Lower lobe of right lung (tissue), 2 donors: ENCODE data around the gene GLI2. TPM values are rescaled to one million over a fixed set of nuclear protein-coding genes. Genes with fewer than 3 reads are reported as not detected.

Experiments
- ATAC-seq, 2 donors: fragments of 200-7000 bp; cut with Tn5 transposase; one replicate each; pipeline ENCODE4 v1.9.1; 2020 to 2022; ENCODE audit warnings: mild to moderate bottlenecking in 2 of 2, moderate library complexity in 2 of 2
- DNase-seq: peaks from one replicate; pipeline ENCODE4 v3.0.0-alpha.2; 2020
- H3K27ac ChIP-seq: fragments of 200-600 bp; one replicate; pipeline ENCODE4 v1.8.0; 2022
- H3K27me3 ChIP-seq: fragments of 200-600 bp; one replicate; pipeline ENCODE4 v1.8.0; 2022; ENCODE audit warnings: low read depth
- H3K36me3 ChIP-seq: fragments of 200-600 bp; one replicate; pipeline ENCODE4 v1.8.0; 2022; ENCODE audit warnings: mild to moderate bottlenecking
- H3K4me1 ChIP-seq: fragments of 200-600 bp; one replicate; pipeline ENCODE4 v1.8.0; 2022
- H3K4me3 ChIP-seq: fragments of 200-600 bp; one replicate; pipeline ENCODE4 v1.8.0; 2022; ENCODE audit warnings: mild to moderate bottlenecking
- H3K9me3 ChIP-seq: fragments of 200-600 bp; one replicate; pipeline ENCODE4 v1.8.0; 2022
- CTCF ChIP-seq: fragments of 200-600 bp; IDR thresholded peaks from one replicate; pipeline ENCODE4 v1.8.0; 2022; ENCODE audit warnings: antibody characterized with exemption, mild to moderate bottlenecking
- intact Hi-C: fragments of 100-400 bp; cut with DNase I; formaldehyde crosslinking; loops from one replicate; pipeline ENCODE4 v1.11.0; 2022
- total RNA-seq: library from RNA; stranded (reverse); fragmentation: NEBNext Ultra II Directional; extraction: Animal tissue kit (Norgen Biotek cat#: 25700); gene quantifications from one replicate; pipeline ENCODE4 v1.2.1, GENCODE V29; 2021
- donor health status: DM: no; HTN: yes; CAD: no; lungs with severe emphysema.

Gene GLI2
- total RNA-seq, 1 donor from 2014 or later: 3.3 TPM

GRCh38 chr2:120710256-120710655, 25.4 kb upstream of the GLI2 start:
- H3K36me3 ChIP-seq: no peaks in the 10 kb centered on the region
- no peak overlapping the region for H3K4me3 ChIP-seq
- no peaks in the 10 kb centered on the region for H3K4me1 ChIP-seq
- DNase-seq (no peak), ATAC-seq (no peak)
- no peaks in the 10 kb centered on the region for H3K27me3 ChIP-seq
- no peak for TF ChIP-seq CTCF
- H3K9me3 ChIP-seq: no peaks in the 10 kb centered on the region
- intact Hi-C loops: no loop called here
- H3K27ac ChIP-seq: no peak overlapping the region

- H3K4me1 ChIP-seq: no peaks in the 10 kb centered on the region
- no peak for TF ChIP-seq CTCF
- DNase-seq (no peak), ATAC-seq (no peak)
- H3K4me3 ChIP-seq: no peak overlapping the region
- H3K27me3 ChIP-seq: no peaks in the 10 kb centered on the region
- H3K9me3 ChIP-seq: no peaks in the 10 kb centered on the region
- no peak overlapping the region for H3K27ac ChIP-seq
- H3K36me3 ChIP-seq: no peaks in the 10 kb centered on the region
- intact Hi-C loops: no loop called here
Measured at GRCh38 chr2:120711694-120712093, 24.0 kb upstream of the GLI2 start.

- Histone ChIP-seq H3K4me3 (no peak overlapping the region), H3K27ac (no peak overlapping the region), H3K36me3 (no peaks in the 10 kb centered on the region), H3K4me1 (no peaks in the 10 kb centered on the region), H3K27me3 (no peaks in the 10 kb centered on the region), H3K9me3 (no peaks in the 10 kb centered on the region)
- no peak for DNase-seq
- intact Hi-C loops: no loop called here
- no peak for TF ChIP-seq CTCF
- ATAC-seq: no peak
Measured at GRCh38 chr2:120712180-120712681, 23.4 kb upstream of the GLI2 start.

- no peaks in the 10 kb centered on the region for H3K36me3 ChIP-seq
- TF ChIP-seq CTCF: no peak
- DNase-seq: no peak
- ATAC-seq: no peak
- H3K27me3 ChIP-seq: no peaks in the 10 kb centered on the region
- no peak overlapping the region for H3K4me3 ChIP-seq
- no peaks in the 10 kb centered on the region for H3K9me3 ChIP-seq
- no peaks in the 10 kb centered on the region for H3K4me1 ChIP-seq
- intact Hi-C loops: no loop called here
- no peak overlapping the region for H3K27ac ChIP-seq
Measured at GRCh38 chr2:120715353-120715752, 20.3 kb upstream of the GLI2 start.

- Histone ChIP-seq H3K27ac (no peak overlapping the region), H3K36me3 (no peaks in the 10 kb centered on the region), H3K27me3 (peaks cover 4% of the 10 kb centered on the region), H3K9me3 (no peaks in the 10 kb centered on the region), H3K4me1 (no peaks in the 10 kb centered on the region), H3K4me3 (no peak overlapping the region)
- TF ChIP-seq CTCF: no peak
- ATAC-seq: no peak
- intact Hi-C loops: no loop called here
- no peak for DNase-seq
Measured at GRCh38 chr2:120715941-120716340, 19.7 kb upstream of the GLI2 start.
